Duodenal mucosa (tissue), 2 donors: ENCODE measurements around the gene FAM181A.

Source experiments
- H3K27ac ChIP-seq: one replicate; pipeline ENCODE4 v1.7.0; 2013; ENCODE audit warnings: low read depth, low read length
- H3K27me3 ChIP-seq, 2 donors: one replicate each; pipeline ENCODE4 v1.7.0; 2013; ENCODE audit warnings: low read length in 2 of 2, control low read depth in 1 of 2; ENCODE audit not compliant: insufficient read depth in 2 of 2, control insufficient read depth in 1 of 2
- H3K36me3 ChIP-seq, 2 donors: one replicate each; pipeline ENCODE4 v1.7.0; 2013; ENCODE audit warnings: low read length in 2 of 2, control low read depth in 1 of 2; ENCODE audit not compliant: insufficient read depth in 2 of 2, control insufficient read depth in 1 of 2
- H3K4me1 ChIP-seq, 2 donors: one replicate each; pipeline ENCODE4 v1.7.0; 2013; ENCODE audit warnings: low read length in 2 of 2, control low read depth in 1 of 2; ENCODE audit not compliant: insufficient read depth in 2 of 2, control insufficient read depth in 1 of 2
- H3K4me3 ChIP-seq, 2 donors: one replicate each; pipeline ENCODE4 v1.7.0; 2013; ENCODE audit warnings: low read length in 2 of 2, low read depth in 1 of 2
- H3K9ac ChIP-seq, 2 donors: one replicate each; pipeline ENCODE4 v1.7.0; 2013; ENCODE audit warnings: low read length in 2 of 2, low read depth in 1 of 2
- H3K9me3 ChIP-seq, 2 donors: one replicate each; pipeline ENCODE4 v1.7.0; 2013; ENCODE audit warnings: low read length in 2 of 2, control low read depth in 1 of 2; ENCODE audit not compliant: control insufficient read depth in 1 of 2

FAM181A gene

DNA sequence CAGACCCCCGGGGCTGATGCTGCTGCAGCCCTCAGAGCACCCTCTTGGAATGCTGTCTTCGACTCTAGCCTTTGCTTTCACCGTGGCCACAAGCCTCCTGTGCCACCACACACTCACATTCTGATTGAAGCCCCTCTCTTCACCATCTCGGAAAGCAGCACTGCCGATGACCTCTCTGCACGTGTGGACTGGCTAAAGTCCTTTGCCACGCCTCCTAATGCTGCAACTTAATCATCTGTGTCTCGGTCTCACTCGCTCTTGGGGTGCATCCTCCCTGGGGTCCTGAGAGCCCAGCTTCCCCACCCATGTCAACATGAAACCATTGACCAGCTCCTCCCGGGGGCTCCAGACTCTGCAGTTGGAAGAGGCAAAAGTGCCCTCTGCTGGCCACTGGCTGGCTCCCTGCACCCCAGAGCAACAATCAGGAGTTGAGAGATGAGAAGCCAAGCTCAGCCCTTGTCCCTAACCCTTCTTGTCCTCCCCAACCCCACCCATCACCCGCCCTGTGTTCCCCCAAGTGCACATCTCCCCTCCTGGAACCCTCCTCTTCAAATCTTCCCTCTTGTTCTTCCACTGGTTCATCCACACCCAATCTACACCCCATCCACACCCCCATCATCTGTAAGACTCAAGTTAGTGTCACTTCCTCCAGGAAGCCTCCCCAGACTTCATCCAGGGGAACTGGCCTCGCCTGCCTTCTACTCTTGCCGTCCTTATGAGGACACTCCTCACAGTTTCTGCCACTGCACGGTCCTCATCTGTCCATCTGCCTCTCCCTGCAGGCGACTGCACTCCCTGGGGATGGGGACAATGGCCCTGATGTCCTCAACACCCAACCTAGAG, 23.6 kb upstream of the FAM181A start:
- Histone ChIP-seq H3K4me3 (no peak overlapping the region), H3K27me3 (peaks cover 0 to 9% of the 10 kb centered on the region in 2 donors), H3K9ac (no peak overlapping the region), H3K36me3 (no peaks in the 10 kb centered on the region), H3K27ac (no peak overlapping the region), H3K9me3 (no peaks in the 10 kb centered on the region), H3K4me1 (no peaks in the 10 kb centered on the region)

DNA sequence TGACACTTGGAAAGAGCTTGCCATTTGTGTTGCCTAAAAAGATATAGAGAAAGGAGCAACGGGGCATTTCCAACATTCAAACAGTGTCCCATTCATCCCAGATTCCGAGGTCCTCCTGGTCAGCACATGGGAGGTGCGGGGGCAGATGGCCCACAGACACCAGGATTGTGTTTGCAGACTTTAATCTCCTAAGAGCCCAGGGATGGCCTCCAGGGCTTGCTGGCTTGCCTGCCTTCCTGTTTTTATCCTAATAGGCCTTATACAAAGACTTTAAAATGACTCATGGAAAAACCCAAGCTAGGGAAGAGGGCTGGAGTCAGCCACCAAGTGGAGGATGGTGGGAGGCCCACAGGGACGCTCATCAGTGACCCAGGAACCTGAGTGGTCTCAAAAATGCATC, 21.5 kb upstream of the FAM181A start:
- Histone ChIP-seq H3K9me3 (no peaks in the 10 kb centered on the region), H3K27ac (no peak overlapping the region), H3K27me3 (peaks cover 0 to 6% of the 10 kb centered on the region in 2 donors), H3K9ac (no peak overlapping the region), H3K4me3 (no peak overlapping the region), H3K36me3 (no peaks in the 10 kb centered on the region), H3K4me1 (no peaks in the 10 kb centered on the region)

DNA sequence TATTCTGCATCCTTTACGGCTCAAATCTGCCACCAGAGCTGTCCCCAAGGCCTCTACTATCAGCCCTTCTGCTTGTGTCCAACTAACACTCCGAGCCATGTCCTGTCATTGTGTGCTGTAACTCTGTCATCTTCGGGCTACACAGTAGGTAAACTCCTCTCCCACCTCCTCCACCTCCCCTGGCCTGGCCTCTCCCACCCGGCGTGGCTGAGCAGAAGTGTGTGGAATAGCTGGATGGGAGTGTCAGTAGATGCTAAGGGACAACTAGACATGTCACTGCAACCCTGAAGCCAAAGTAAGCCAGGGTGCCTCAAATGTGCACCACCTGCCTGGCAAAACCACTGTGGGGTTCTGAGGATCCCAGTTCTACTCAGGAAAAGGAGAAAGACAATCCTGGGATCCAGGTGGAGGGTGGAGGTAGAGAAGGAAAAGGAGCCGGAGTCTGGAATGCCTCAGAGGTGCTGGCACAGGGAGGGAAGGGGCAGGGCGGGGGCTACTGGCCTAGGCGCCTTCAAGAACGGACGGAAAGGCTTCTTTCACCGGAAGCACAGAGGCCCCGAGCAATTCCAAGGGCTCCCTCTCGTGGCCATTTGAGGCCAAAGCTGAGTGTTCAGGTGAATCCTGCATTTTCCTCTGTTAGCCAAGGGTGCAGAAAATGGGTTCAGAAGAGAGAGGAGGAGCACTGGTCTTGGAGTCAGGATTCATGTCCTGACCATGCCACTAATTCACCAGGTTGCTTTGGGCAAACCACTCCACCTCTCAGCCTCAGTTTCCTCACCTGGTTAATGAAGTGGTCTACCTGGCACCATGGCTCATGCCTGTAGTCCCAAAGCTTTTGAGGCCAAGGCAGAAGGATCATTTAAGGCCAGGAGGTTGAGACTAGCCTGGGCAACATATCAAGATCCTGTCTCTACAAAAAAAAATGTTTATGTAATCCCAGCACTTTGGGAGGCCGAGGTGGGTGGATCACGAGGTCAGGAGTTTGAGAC, 20.5 kb upstream of the FAM181A start:
- H3K4me3 ChIP-seq, result no peak overlapping the region
- no peak overlapping the region for H3K27ac ChIP-seq
- H3K4me1 ChIP-seq, result no peaks in the 10 kb centered on the region
- H3K9ac ChIP-seq, result no peak overlapping the region
- H3K27me3 ChIP-seq, result peaks cover 0 to 6% of the 10 kb centered on the region in 2 donors
- H3K9me3 ChIP-seq, result no peaks in the 10 kb centered on the region
- H3K36me3 ChIP-seq, result no peaks in the 10 kb centered on the region

GRCh38 chr14:93909429-93910128, 17.6 kb upstream of the FAM181A start:
- H3K9me3 ChIP-seq, result peaks cover 0 to 3% of the 10 kb centered on the region in 2 donors
- H3K27ac ChIP-seq, result no peak overlapping the region
- H3K9ac ChIP-seq, result no peak overlapping the region
- no peaks in the 10 kb centered on the region for H3K27me3 ChIP-seq
- H3K36me3 ChIP-seq, result no peaks in the 10 kb centered on the region
- H3K4me3 ChIP-seq, result no peak overlapping the region
- no peaks in the 10 kb centered on the region for H3K4me1 ChIP-seq

DNA sequence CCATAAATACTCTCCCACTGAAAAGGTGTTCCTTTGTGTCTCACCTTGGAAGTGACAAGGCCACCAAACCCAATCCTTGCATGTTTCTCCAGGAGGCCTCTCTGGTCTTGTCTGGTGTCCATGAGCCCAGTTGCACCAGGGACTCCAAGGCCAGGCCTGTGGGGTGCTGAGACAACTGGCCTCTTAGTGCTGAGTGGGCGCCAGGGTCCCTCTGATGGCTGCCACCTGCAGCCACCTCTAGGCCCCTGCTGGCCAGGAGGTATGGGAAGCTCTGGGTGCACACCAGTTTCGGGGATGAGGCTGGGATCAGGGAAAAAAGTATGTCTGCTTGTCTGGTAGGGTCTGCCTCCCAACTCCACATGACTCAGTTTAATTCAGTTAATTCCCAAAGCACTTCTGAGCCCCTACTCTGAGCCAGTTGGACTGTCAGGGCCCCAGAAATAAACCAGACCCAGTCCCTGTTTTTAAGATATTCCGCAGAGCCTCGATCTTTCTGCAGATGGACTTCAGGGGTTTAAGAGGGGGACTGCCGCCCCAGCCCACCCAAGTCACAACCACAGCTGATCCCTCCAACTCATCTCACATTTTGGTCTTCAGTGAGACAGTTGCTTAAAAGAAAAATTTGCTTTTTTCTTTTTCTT, 15.0 kb upstream of the FAM181A start:
- no peak overlapping the region for H3K9ac ChIP-seq
- H3K27ac ChIP-seq, result no peak overlapping the region
- H3K4me3 ChIP-seq, result no peak overlapping the region

DNA sequence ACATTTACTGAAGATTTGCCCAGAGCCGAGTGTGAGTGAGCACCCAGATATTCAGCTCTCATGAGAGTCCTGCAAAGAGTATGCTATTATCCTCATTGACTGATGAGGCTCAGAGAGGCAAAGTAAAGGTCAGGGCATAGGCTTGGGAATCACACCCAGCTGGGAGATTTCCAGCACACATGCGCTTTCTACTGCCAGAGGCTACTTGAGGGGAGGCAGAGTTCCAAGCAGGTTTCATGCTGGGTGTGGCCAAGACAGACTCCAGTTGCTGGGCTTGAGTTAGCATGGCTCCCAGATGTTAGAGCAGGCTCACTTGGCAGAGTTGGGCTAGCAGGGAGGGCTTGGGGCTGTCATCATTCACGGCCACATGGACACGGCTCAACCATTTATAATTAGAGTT, 14.4 kb upstream of the FAM181A start:
- no peaks in the 10 kb centered on the region for H3K36me3 ChIP-seq
- no peak overlapping the region for H3K9ac ChIP-seq
- H3K27ac ChIP-seq, result no peak overlapping the region
- no peaks in the 10 kb centered on the region for H3K4me1 ChIP-seq
- H3K27me3 ChIP-seq, result peaks cover 0 to under 1% of the 10 kb centered on the region in 2 donors
- peaks cover 0 to 6% of the 10 kb centered on the region in 2 donors for H3K9me3 ChIP-seq
- no peak overlapping the region for H3K4me3 ChIP-seq

More for the DNA sequence above, 15.0 kb upstream of the FAM181A start:
- no peaks in the 10 kb centered on the region for H3K36me3 ChIP-seq
- H3K27me3 ChIP-seq, result no peaks in the 10 kb centered on the region
- H3K9me3 ChIP-seq, result peaks cover 0 to 6% of the 10 kb centered on the region in 2 donors
- no peaks in the 10 kb centered on the region for H3K4me1 ChIP-seq

GRCh38 chr14:93914278-93914677, 12.9 kb upstream of the FAM181A start:
- peaks cover 0 to 6% of the 10 kb centered on the region in 2 donors for H3K9me3 ChIP-seq
- no peak overlapping the region for H3K27ac ChIP-seq
- H3K4me1 ChIP-seq, result no peaks in the 10 kb centered on the region
- peak overlapping the region in 1 of 2 donors; percentile 10 for H3K4me3 ChIP-seq
- H3K27me3 ChIP-seq, result peaks cover 0 to 4% of the 10 kb centered on the region in 2 donors
- H3K36me3 ChIP-seq, result no peaks in the 10 kb centered on the region
- H3K9ac ChIP-seq, result no peak overlapping the region

DNA sequence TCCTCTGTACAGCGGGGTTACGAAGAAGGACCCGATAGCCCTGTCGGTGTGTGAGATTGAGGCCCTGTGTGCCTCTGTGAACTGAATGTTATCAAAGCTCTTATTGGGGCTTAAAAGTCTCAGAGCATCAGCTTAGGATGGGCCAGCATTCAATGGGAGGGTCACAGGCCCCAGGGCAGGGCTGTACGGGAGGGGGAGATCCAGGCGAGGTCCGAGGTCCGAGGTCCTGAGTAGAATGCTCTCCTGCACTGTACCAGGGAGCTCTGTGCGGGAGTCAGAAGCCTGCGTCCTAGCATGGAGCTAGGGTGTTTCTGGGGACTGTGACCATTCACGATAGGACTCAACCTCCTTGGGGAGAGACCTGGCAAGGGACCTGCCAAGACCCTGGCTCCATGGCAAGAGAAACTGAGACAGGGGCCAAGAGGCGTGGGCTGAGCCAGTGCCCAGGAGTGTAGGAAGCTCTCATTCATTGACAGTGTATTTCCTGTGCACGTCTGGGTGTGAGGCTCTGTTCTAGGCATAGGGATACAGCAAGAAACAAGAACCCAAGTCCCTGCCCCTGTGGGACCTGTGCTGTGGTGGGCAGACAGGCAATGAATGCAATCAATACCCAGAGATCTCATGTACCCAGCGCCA, 12.0 kb upstream of the FAM181A start:
- Histone ChIP-seq H3K9ac (no peak overlapping the region), H3K27me3 (peaks cover 0 to 4% of the 10 kb centered on the region in 2 donors), H3K27ac (no peak overlapping the region), H3K4me1 (no peaks in the 10 kb centered on the region), H3K36me3 (no peaks in the 10 kb centered on the region), H3K4me3 (no peak overlapping the region), H3K9me3 (peaks cover 0 to 6% of the 10 kb centered on the region in 2 donors)

DNA sequence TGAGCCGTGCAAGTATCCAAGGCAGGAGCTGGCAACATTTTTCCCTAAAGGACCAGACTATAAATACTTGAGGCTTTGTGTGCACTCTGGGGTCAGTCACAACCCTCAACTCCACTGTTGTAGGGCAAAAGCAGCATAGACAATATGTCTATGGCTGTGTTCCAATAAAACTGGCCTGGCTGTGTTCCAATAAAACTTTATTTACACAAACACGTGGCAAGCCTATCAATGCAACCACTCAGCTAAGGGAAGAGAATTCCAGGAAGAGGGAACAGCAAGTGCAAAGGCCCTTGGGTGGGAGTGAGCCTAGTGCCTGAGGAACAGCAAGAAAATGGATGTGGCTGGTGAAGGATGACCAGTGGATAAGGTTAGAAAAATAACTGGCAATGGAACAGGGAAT, 11.3 kb upstream of the FAM181A start:
- no peak overlapping the region for H3K4me3 ChIP-seq
- no peaks in the 10 kb centered on the region for H3K4me1 ChIP-seq
- peaks cover 0 to 6% of the 10 kb centered on the region in 2 donors for H3K9me3 ChIP-seq
- H3K36me3 ChIP-seq, result no peaks in the 10 kb centered on the region
- no peak overlapping the region for H3K9ac ChIP-seq
- no peak overlapping the region for H3K27ac ChIP-seq
- peaks cover 0 to 4% of the 10 kb centered on the region in 2 donors for H3K27me3 ChIP-seq
